DND-41 (cell line): ENCODE data around the gene GPC6.

Experiments used
- ATAC-seq: fragments of 200-7000 bp; cut with Tn5 transposase; 3 replicates; pipeline ENCODE4 v1.9.1; 2021; ENCODE audit warnings: low read depth; ENCODE audit not compliant: insufficient read depth
- DNase-seq: peaks from one replicate; pipeline ENCODE4 v3.0.0-alpha.2; 2020
- H2AFZ ChIP-seq: 2 replicates; pipeline ENCODE4 v1.6.0; 2012; ENCODE audit warnings: low read depth, low read length
- H3K27ac ChIP-seq: 2 replicates; pipeline ENCODE4 v1.5.1; 2012; ENCODE audit warnings: low read length, inconsistent platforms
- H3K27me3 ChIP-seq: fragments of 200-600 bp; sonication (generic); 2 replicates; pipeline ENCODE4 v1.6.0; 2012; ENCODE audit warnings: low read length, mild to moderate bottlenecking, inconsistent platforms; ENCODE audit not compliant: insufficient read depth, poor library complexity
- H3K36me3 ChIP-seq: 2 replicates; pipeline ENCODE4 v1.5.1; 2012; ENCODE audit warnings: low read length, inconsistent platforms; ENCODE audit not compliant: insufficient read depth
- H3K4me1 ChIP-seq: 2 replicates; pipeline ENCODE4 v1.5.1; 2012; ENCODE audit warnings: mild to moderate bottlenecking, low read length; ENCODE audit not compliant: insufficient read depth
- H3K4me2 ChIP-seq: 2 replicates; pipeline ENCODE4 v1.6.0; 2012; ENCODE audit warnings: mild to moderate bottlenecking, moderate library complexity, low read length, inconsistent platforms; ENCODE audit not compliant: insufficient read depth
- H3K4me3 ChIP-seq, 2 experiments: fragments of 200-600 bp in 1 of 2; shearing (Covaris generic) in 1 of 2; 2 replicates each; pipeline ENCODE4 v1.5.1; 2012 to 2016; ENCODE audit warnings: inconsistent platforms in 2 of 2, low read length in 2 of 2, mild to moderate bottlenecking in 2 of 2, low read depth in 1 of 2, moderate library complexity in 1 of 2
- H3K79me2 ChIP-seq: 2 replicates; pipeline ENCODE4 v1.6.0; 2012; ENCODE audit warnings: low read length, inconsistent platforms; ENCODE audit not compliant: insufficient read depth
- H3K9ac ChIP-seq: 2 replicates; pipeline ENCODE4 v1.6.0; 2012; ENCODE audit warnings: low read depth, mild to moderate bottlenecking, inconsistent platforms, low read length, moderate library complexity
- H3K9me3 ChIP-seq: 2 replicates; pipeline ENCODE4 v1.5.1; 2012; ENCODE audit warnings: low read length, moderate library complexity, mild to moderate bottlenecking, inconsistent platforms; ENCODE audit not compliant: insufficient read depth, severe bottlenecking
- H4K20me1 ChIP-seq: 2 replicates; pipeline ENCODE4 v1.6.0; 2012; ENCODE audit warnings: low read length; ENCODE audit not compliant: insufficient read depth
- CTCF ChIP-seq: IDR thresholded peaks from 2 replicates; pipeline ENCODE4 v1.5.1; 2012; ENCODE audit warnings: borderline replicate concordance, low read length, moderate library complexity, mild to moderate bottlenecking; ENCODE audit not compliant: poor library complexity, severe bottlenecking; ENCODE audit errors: extremely low read depth
- EZH2 ChIP-seq: IDR thresholded peaks from 3 replicates; pipeline ENCODE4 v1.6.1; 2012; ENCODE audit warnings: borderline replicate concordance, low read depth, mild to moderate bottlenecking, moderate library complexity, low read length, inconsistent platforms; ENCODE audit not compliant: severe bottlenecking

GPC6 gene

GRCh38 chr13:93777504-93777903, 550.9 kb downstream of the GPC6 start:
- H2AFZ ChIP-seq = no peak overlapping the region
- no peaks in the 10 kb centered on the region for H3K79me2 ChIP-seq
- H3K36me3 ChIP-seq = no peaks in the 10 kb centered on the region
- ATAC-seq (no peak), DNase-seq (no peak)
- no peaks in the 10 kb centered on the region for H4K20me1 ChIP-seq
- no peak overlapping the region for H3K4me2 ChIP-seq
- H3K4me3 ChIP-seq = no peak overlapping the region
- H3K27ac ChIP-seq = no peak overlapping the region
- no peak overlapping the region for H3K9ac ChIP-seq
- H3K27me3 ChIP-seq = no peaks in the 10 kb centered on the region
- TF ChIP-seq EZH2 = no peak
- no peak for TF ChIP-seq CTCF
- H3K9me3 ChIP-seq = no peaks in the 10 kb centered on the region
- no peaks in the 10 kb centered on the region for H3K4me1 ChIP-seq

GRCh38 chr13:93778548-93778947, 551.9 kb downstream of the GPC6 start:
- DNase-seq (no peak), ATAC-seq (no peak)
- Histone ChIP-seq H3K4me1 (no peaks in the 10 kb centered on the region), H3K79me2 (no peaks in the 10 kb centered on the region), H4K20me1 (no peaks in the 10 kb centered on the region), H3K9me3 (no peaks in the 10 kb centered on the region), H3K4me3 (no peak overlapping the region), H2AFZ (no peak overlapping the region), H3K36me3 (no peaks in the 10 kb centered on the region), H3K27me3 (no peaks in the 10 kb centered on the region), H3K9ac (no peak overlapping the region), H3K4me2 (no peak overlapping the region), H3K27ac (no peak overlapping the region)
- TF ChIP-seq CTCF (no peak), EZH2 (no peak)

GRCh38 chr13:93784191-93784590, 557.6 kb downstream of the GPC6 start:
- Histone ChIP-seq H3K9me3 (no peaks in the 10 kb centered on the region), H3K27me3 (no peaks in the 10 kb centered on the region), H3K4me3 (no peak overlapping the region), H3K36me3 (no peaks in the 10 kb centered on the region), H3K27ac (no peak overlapping the region), H3K4me1 (no peaks in the 10 kb centered on the region), H3K9ac (no peak overlapping the region), H3K4me2 (no peak overlapping the region), H3K79me2 (no peaks in the 10 kb centered on the region), H4K20me1 (no peaks in the 10 kb centered on the region), H2AFZ (no peak overlapping the region)
- ATAC-seq = no peak
- TF ChIP-seq EZH2 (no peak), CTCF (no peak)
- DNase-seq = no peak

GRCh38 chr13:93786846-93787489, 560.4 kb downstream of the GPC6 start:
- Histone ChIP-seq H3K36me3 (no peaks in the 10 kb centered on the region), H3K9ac (no peak overlapping the region), H3K9me3 (no peaks in the 10 kb centered on the region), H4K20me1 (no peaks in the 10 kb centered on the region), H3K79me2 (no peaks in the 10 kb centered on the region), H2AFZ (no peak overlapping the region), H3K4me1 (no peaks in the 10 kb centered on the region), H3K4me3 (no peak overlapping the region), H3K27me3 (no peaks in the 10 kb centered on the region), H3K4me2 (no peak overlapping the region), H3K27ac (no peak overlapping the region)
- ATAC-seq (no peak), DNase-seq (no peak)
- no peak for TF ChIP-seq EZH2
- no peak for TF ChIP-seq CTCF
